GM12878 (cell line): ENCODE data around the gene CAPN15. TPM values are rescaled to one million over a fixed set of nuclear protein-coding genes. Genes with fewer than 3 reads are reported as not detected.

ENCODE experiments used
- ATAC-seq: fragments of 200-7000 bp; cut with Tn5 transposase; 3 replicates; pipeline ENCODE4 v1.9.1; 2020; ENCODE audit warnings: mild to moderate bottlenecking, moderate library complexity
- BruUV-seq: library from RNA; stranded (reverse); fragments of 400-500 nt; replicated peaks from 2 replicates; lab custom pipeline; 2021; lab: Mats Ljungman, UMichigan
- CTCF ChIA-PET: fragments of 300-600 bp; sonication (Branson Sonifier 250); formaldehyde crosslinking; extraction: SDS; loops from one replicate; lab custom pipeline; 2021; ENCODE audit warnings: inconsistent platforms; lab: Yijun Ruan, JAX
- POLR2A ChIA-PET: fragments of 350-600 bp; formaldehyde crosslinking; extraction: SDS; loops from one replicate; lab custom pipeline; 2021; ENCODE audit warnings: inconsistent platforms; lab: Charles Lee
- RAD21 ChIA-PET: fragments of 300-600 bp; sonication (Branson Sonifier 250); formaldehyde crosslinking; loops from one replicate; lab custom pipeline; 2023; ENCODE audit warnings: antibody characterized with exemption; ENCODE audit not compliant: unreplicated experiment; lab: Charles Lee
- SMC1A ChIA-PET: fragments of 300-600 bp; sonication (Branson Sonifier 250); formaldehyde crosslinking; loops from one replicate; lab custom pipeline; 2023; ENCODE audit not compliant: unreplicated experiment, uncharacterized antibody; lab: Charles Lee
- DNase-seq: peaks from one replicate; pipeline ENCODE4 v3.0.0-alpha.2; 2011; ENCODE audit warnings: low read depth, low spot score
- FAIRE-seq: peaks from 3 replicates; lab custom pipeline; 2011; peaks lifted over from hg19 to GRCh38; lab: Jason Lieb, UNC
- H2AFZ ChIP-seq: 2 replicates; pipeline ENCODE4 v1.6.0; 2011; ENCODE audit warnings: low read depth, low read length, control low read depth; ENCODE audit not compliant: control insufficient read depth
- H3K27ac ChIP-seq: 2 replicates; pipeline ENCODE4 v1.5.1; 2011; ENCODE audit warnings: control low read depth; ENCODE audit not compliant: control insufficient read depth, insufficient read depth
- H3K27me3 ChIP-seq, 2 experiments: replicated peaks in 1 of 2; 2 replicates each; pipeline versions ENCODE4 v1.6.0 to v1.6.1; 2011; ENCODE audit warnings: low read length in 1 of 2; ENCODE audit not compliant: control insufficient read depth in 2 of 2, insufficient read depth in 2 of 2
- H3K36me3 ChIP-seq, 2 experiments: 2 replicates each; pipeline ENCODE4 v1.5.1; 2011; ENCODE audit warnings: low read length in 1 of 2; ENCODE audit not compliant: control insufficient read depth in 2 of 2, insufficient read depth in 2 of 2
- H3K4me1 ChIP-seq: 2 replicates; pipeline ENCODE4 v1.6.1; 2011; ENCODE audit warnings: mild to moderate bottlenecking, low read length, moderate library complexity, mixed read lengths; ENCODE audit not compliant: control insufficient read depth, insufficient read depth
- H3K4me2 ChIP-seq: 2 replicates; pipeline ENCODE4 v1.6.0; 2011; ENCODE audit warnings: control low read depth; ENCODE audit not compliant: control insufficient read depth, insufficient read depth
- H3K4me3 ChIP-seq: fragments of 200-600 bp; sonication (generic); 2 replicates; pipeline ENCODE4 v1.5.1; 2016
- H3K79me2 ChIP-seq: 2 replicates; pipeline ENCODE4 v1.6.0; 2011; ENCODE audit warnings: low read length; ENCODE audit not compliant: control insufficient read depth, insufficient read depth
- H3K9ac ChIP-seq: 2 replicates; pipeline ENCODE4 v1.8.0; 2011; ENCODE audit warnings: low read length, control low read depth, mixed read lengths; ENCODE audit not compliant: control insufficient read depth, insufficient read depth
- H3K9me3 ChIP-seq: replicated peaks from 3 replicates; pipeline ENCODE4 v1.5.1; 2011; ENCODE audit warnings: mild to moderate bottlenecking, low read length; ENCODE audit not compliant: control insufficient read depth, insufficient read depth
- H4K20me1 ChIP-seq: 2 replicates; pipeline ENCODE4 v1.6.0; 2011; ENCODE audit not compliant: control insufficient read depth, insufficient read depth
- BACH1 ChIP-seq: fragments of 450-650 bp; IDR thresholded peaks from 2 replicates; pipeline ENCODE4 v1.6.1; 2017; ENCODE audit warnings: mild to moderate bottlenecking, borderline replicate concordance
- GABPA ChIP-seq: IDR thresholded peaks from 2 replicates; pipeline ENCODE4 v1.6.1; 2014; ENCODE audit warnings: antibody characterized with exemption, low read depth, mild to moderate bottlenecking, inconsistent platforms
- HDAC6 ChIP-seq: fragments of 200-600 bp; sonication (generic); IDR thresholded peaks from one replicate; pipeline ENCODE4 v1.8.0; 2017; ENCODE audit warnings: antibody characterized with exemption; ENCODE audit not compliant: unreplicated experiment
- POLR2AphosphoS5 ChIP-seq: IDR thresholded peaks from 2 replicates; pipeline ENCODE4 v1.6.1; 2011; ENCODE audit warnings: mild to moderate bottlenecking, low read length, inconsistent platforms
- RAD21 ChIP-seq: IDR thresholded peaks from 2 replicates; pipeline ENCODE4 v1.6.1; 2011; ENCODE audit warnings: mild to moderate bottlenecking, low read depth, low read length, moderate library complexity; ENCODE audit not compliant: insufficient read depth
- REST ChIP-seq: IDR thresholded peaks from 2 replicates; pipeline ENCODE4 v1.6.1; 2012; ENCODE audit warnings: mild to moderate bottlenecking, low read depth, low read length
- SIN3A ChIP-seq: IDR thresholded peaks from 2 replicates; pipeline ENCODE4 v1.6.1; 2012; ENCODE audit warnings: low read depth, low read length, improper control_type of control experiment
- SMC3 ChIP-seq: IDR thresholded peaks from 2 replicates; pipeline ENCODE4 v1.6.1; 2011; ENCODE audit warnings: low read length, improper control_type of control experiment, borderline replicate concordance
- TARDBP ChIP-seq: IDR thresholded peaks from 2 replicates; pipeline ENCODE4 v1.6.1; 2016; ENCODE audit warnings: borderline replicate concordance
- WGBS: methylation state at CpG from one replicate; pipeline ENCODE4 v1.1.6; 2016; ENCODE audit warnings: low lambda C conversion rate; ENCODE audit not compliant: insufficient replicate concordance, insufficient coverage; ENCODE audit errors: missing lambda C conversion rate; 5-methylcytosine and 5-hydroxymethylcytosine counted together
- in situ Hi-C: fragments of 300-500 bp; cut with MboI; formaldehyde crosslinking; loops from 9 replicates; pipeline ENCODE4 v1.14.3; 2018; ENCODE audit warnings: mixed read lengths
- intact Hi-C: fragments of 100-400 bp; cut with micrococcal nuclease; formaldehyde crosslinking; loops from one replicate; pipeline ENCODE4 v1.14.2; 2022; ENCODE audit not compliant: unreplicated experiment
- polyA plus RNA-seq, 11 experiments: library from polyadenylated mRNA; depleted of rRNA in 4 of 11; unstranded in 6 of 11; stranded (reverse) in 5 of 11; fragments of >200 nt; fragmentation: Nextera tagmentation in 4 of 11; fragmentation: Illumina TruSeq in 1 of 11; extraction: Ambion mirVana in 4 of 11; extraction: Trizol in 1 of 11; gene quantifications; 1 replicate in 1 of 11; 2 replicates in 10 of 11; pipeline versions ENCODE4 v1.2.1 to v1.2.3, GENCODE V29; 2011 to 2016; ENCODE audit warnings: inconsistent platforms in 2 of 11, missing spikeins in 2 of 11, low read depth in 1 of 11
- total RNA-seq, 4 experiments: library from RNA; depleted of rRNA in 3 of 4; stranded (reverse); fragments of >200 nt in 3 of 4; fragmentation: Illumina TruSeq in 1 of 4; extraction: Trizol in 1 of 4; gene quantifications; 2 replicates each; pipeline versions ENCODE4 v1.2.1 to v1.2.3, GENCODE V29; 2013 to 2021

Gene CAPN15
- total and polyA plus RNA-seq, 10 of the 15 experiments (the other 5 are each of a cell fraction or from before 2014, with no cell fraction given) = 0.40 to 78.5 (median 8.3) TPM

- ChIA-PET RAD21 (no interaction called here), CTCF (no interaction called here), SMC1A (no interaction called here), POLR2A (no interaction called here)
- H3K9ac ChIP-seq = no peak overlapping the region
- H3K4me1 ChIP-seq = no peaks in the 10 kb centered on the region
- in situ Hi-C loops (no loop called here), intact Hi-C loops (loop anchor here (10.0 kb wide), 1 partner anchor 105 kb away; the partner anchor contains the start of gene NME4)
- DNase-seq = no peak
- no peaks in the 10 kb centered on the region for H3K27me3 ChIP-seq
- H3K4me2 ChIP-seq = no peak overlapping the region
- TF ChIP-seq SMC3 = no peak
- TF ChIP-seq POLR2AphosphoS5 = no peak
- TF ChIP-seq SIN3A = no peak
- no peak for TF ChIP-seq HDAC6
- TF ChIP-seq REST = no peak
- no peak for TF ChIP-seq BACH1
- TF ChIP-seq RAD21 = no peak
- TF ChIP-seq TARDBP = no peak
- TF ChIP-seq GABPA = no peak
- FAIRE-seq = no peak
- H3K4me3 ChIP-seq = no peak overlapping the region
- H3K36me3 ChIP-seq = no peaks in the 10 kb centered on the region; a peak in 3 of 4 replicates
- no peak overlapping the region for H2AFZ ChIP-seq
- no peak for ATAC-seq
- H3K27ac ChIP-seq = no peak overlapping the region
- no peaks in the 10 kb centered on the region for H4K20me1 ChIP-seq
- no peaks in the 10 kb centered on the region for H3K9me3 ChIP-seq
- 82% methylated on average over 12 of the region's 12 CpGs for WGBS
- H3K79me2 ChIP-seq = no peaks in the 10 kb centered on the region
- no TSS peak for BruUV-seq
These were observed 27.6 kb upstream of the CAPN15 start for GRCh38 chr16:499924-500323.
